ENCODE measurements around the gene SERINC5. TPM values are rescaled to one million over a fixed set of nuclear protein-coding genes. Genes with fewer than 3 reads are reported as not detected.
"Not testable (repeated sequence)": the region's sequence is repeated elsewhere in the genome, so short reads cannot be mapped to it uniquely, and the experiment has no call there.

SERINC5 gene
- total RNA-seq: 10 to 100 TPM; 85.7 to 88.8 TPM

DNA sequence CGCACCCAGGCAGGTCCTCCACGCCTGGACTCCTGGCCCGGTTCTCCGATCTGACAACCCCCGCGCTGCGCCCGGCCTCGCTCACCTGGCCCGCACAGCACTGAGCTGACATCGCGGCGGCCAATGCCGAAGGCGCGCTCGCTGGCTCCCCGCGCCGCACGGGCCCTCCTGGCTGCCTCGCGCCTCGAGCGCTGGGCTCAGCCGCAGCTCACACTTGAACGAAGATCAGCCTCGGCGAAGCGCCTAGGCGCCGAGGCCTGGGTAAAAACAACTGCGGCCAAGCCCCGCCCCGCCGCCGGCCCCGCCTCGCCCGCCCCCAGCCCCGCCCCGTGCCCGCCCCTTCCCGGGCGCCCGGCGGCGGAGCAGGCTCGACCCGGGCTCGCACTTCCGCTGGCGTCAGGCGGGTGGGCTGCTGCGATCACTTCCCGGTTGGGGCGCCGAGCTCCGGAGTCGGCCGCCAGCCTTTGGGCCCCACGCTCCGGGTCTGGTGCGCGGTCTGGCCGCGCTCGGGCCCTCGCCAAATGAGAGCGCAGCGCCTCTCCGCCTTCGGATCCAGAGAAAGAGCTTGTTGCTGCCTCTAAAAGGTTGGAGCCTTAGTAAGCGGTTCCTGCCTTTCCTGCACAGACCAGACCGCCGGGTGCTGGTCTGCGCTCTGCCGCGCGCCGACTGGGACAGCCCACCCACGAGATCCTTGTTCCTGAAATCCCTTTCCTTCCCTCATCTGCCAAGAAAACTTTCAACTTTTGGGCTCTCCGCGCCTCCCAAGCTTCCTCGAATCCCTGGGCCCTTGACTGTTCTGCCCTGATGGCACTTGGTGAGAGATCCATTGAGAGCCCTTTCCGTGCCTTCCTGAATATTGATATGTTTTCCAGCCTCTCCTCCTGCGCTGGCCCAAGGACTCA is at the start of gene SERINC5:
Gene SERINC5, minus strand, starts transcription at position 238 of the 902 bp plus-strand sequence. Its CDS starts 126 bp downstream, at position 112.
- peak within 1 kb of the TSS; percentile 97 for H3K4me3 Mint-ChIP-seq
- peaks cover 57% of the 10 kb centered on the region for H3K4me1 Mint-ChIP-seq
- H3K27me3 Mint-ChIP-seq: no peaks in the 10 kb centered on the region
- ChIA-PET POLR2A (interaction anchor here (0.6 to 1.4 kb wide), 4 partner anchors 13 to 132 kb away, joined by 3 to 6 read pairs (median 4); no protein-coding TSS in a partner anchor), CTCF (interaction anchor here (0.6 to 4.2 kb wide), 13 partner anchors 11 to 650 kb away, joined by 3 to 21 read pairs (median 3); no protein-coding TSS in a partner anchor)
- DNase-seq: peak; percentile 85
- H3K36me3 Mint-ChIP-seq (ENCODE audit: low read depth): peaks cover 54% of the 10 kb centered on the region
- H3K27ac Mint-ChIP-seq: peak within 1 kb of the TSS; percentile 95
- H3K9me3 Mint-ChIP-seq: peaks cover 2% of the 10 kb centered on the region

DNA sequence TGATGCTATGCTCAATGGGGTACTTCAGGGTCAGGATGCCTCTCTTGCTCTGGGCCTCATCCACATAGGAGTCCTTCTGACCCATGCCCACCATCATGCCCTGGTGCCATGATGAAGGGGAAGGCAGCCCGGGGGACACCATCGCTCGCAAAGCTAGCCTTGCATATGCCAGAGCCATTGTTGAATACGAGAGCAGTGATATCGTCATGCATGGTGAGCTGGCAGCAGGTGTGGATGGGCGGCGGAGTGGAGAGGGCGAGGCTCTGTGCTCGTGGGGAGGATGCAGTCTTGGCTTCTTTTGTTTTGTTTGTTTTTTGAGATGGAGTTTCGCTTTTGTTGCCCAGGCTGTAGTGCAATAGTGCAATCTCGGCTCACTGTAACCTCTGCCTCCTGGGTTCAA is 46.8 kb upstream of the SERINC5 start:
- POLR2A ChIA-PET: no interaction called here
- CTCF ChIA-PET: no interaction called here

DNA sequence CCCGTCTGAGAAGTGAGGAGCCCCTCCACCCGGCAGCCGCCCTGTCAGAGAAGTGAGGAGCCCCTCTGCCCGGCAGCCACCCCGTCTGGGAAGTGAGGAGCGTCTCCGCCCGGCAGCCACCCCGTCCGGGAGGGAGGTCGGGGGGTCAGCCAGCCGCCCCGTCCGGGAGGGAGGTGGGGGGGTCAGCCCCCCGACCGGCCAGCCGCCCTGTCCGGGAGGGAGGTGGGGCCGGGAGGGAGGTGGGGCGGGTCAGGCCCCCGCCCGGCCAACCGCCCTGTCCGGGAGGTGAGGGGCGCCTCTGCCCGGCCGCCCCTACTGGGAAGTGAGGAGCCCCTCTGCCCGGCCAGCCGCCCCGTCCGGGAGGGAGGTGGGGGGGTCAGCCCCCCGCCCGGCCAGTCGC is 45.5 kb upstream of the SERINC5 start:
- H3K27me3 Mint-ChIP-seq; DNase-seq; H3K4me1 Mint-ChIP-seq; H3K27ac Mint-ChIP-seq; H3K4me3 Mint-ChIP-seq; CTCF ChIA-PET; H3K9me3 Mint-ChIP-seq; H3K36me3 Mint-ChIP-seq (ENCODE audit: low read depth); POLR2A ChIA-PET: not testable (repeated sequence)

More for the DNA sequence above, 46.8 kb upstream of the SERINC5 start:
- H3K4me1 Mint-ChIP-seq: peaks cover 4% of the 10 kb centered on the region
- H3K9me3 Mint-ChIP-seq: no peaks in the 10 kb centered on the region
- H3K36me3 Mint-ChIP-seq (ENCODE audit: low read depth): no peaks in the 10 kb centered on the region
- no peaks in the 10 kb centered on the region for H3K27me3 Mint-ChIP-seq
- no peak for DNase-seq
- no peak overlapping the region for H3K27ac Mint-ChIP-seq
- H3K4me3 Mint-ChIP-seq: no peak overlapping the region

DNA sequence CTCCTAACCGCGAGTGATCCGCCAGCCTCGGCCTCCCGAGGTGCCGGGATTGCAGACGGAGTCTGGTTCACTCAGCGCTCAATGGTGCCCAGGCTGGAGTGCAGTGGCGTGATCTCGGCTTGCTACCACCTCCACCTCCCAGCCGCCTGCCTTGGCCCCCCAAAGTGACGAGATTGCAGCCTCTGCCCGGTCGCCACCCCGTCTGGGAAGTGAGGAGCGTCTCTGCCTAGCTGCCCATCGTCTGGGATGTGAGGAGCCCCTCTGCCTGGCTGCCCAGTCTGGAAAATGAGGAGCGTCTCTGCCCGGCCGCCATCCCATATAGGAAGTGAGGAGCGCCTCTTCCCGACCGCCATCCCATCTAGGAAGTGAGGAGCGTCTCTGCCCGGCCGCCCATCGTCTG is 44.9 kb upstream of the SERINC5 start:
- H3K4me3 Mint-ChIP-seq; H3K4me1 Mint-ChIP-seq; H3K27me3 Mint-ChIP-seq; POLR2A ChIA-PET; CTCF ChIA-PET; H3K36me3 Mint-ChIP-seq (ENCODE audit: low read depth); H3K27ac Mint-ChIP-seq; H3K9me3 Mint-ChIP-seq; DNase-seq: not testable (repeated sequence)

DNA sequence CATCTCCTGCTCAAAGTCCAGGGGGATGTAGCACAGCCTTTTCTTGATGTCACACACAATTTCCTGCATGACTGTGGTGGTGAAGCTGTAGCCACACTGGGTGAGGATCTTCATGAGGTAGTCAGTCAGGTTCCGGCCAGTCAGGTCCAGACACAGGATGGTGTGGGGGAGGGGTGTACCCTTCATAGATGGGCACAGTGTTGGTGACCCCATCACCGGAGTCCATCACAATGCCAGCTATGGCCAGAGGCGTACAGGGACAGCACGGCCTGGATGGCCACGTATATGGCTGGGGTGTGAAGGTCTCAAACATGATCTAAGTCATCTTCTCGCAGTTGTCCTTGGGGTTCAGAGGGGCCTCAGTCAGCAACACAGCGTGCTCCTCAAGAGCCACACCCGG is 44.3 kb upstream of the SERINC5 start:
- no peak for DNase-seq
- Mint-ChIP-seq H3K36me3 (ENCODE audit: low read depth) (no peaks in the 10 kb centered on the region), H3K4me3 (no peak overlapping the region), H3K4me1 (peaks cover 4% of the 10 kb centered on the region), H3K27me3 (peaks cover 3% of the 10 kb centered on the region), H3K27ac (no peak overlapping the region), H3K9me3 (no peaks in the 10 kb centered on the region)
- ChIA-PET CTCF (no interaction called here), POLR2A (no interaction called here)

DNA sequence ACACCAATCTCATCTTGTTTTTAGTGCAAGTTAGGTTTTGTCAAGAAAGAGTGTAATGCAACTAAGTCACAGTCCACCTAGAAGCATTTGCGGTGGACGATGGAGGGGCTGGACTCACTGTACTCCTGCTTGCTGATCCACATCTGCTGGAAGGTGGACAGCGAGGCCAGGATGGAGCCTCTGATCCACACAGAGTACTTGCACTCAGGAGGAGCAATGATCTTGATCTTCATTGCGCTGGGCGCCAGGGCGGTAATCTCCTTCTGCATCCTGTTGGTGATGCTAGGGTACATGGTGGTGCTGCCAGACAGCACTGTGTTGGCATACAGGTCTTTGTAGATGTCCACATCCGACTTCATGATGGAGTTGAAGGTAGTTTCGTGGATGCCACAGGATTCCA is 43.8 kb upstream of the SERINC5 start:
- H3K27me3 Mint-ChIP-seq: peaks cover 3% of the 10 kb centered on the region
- CTCF ChIA-PET: no interaction called here

DNA sequence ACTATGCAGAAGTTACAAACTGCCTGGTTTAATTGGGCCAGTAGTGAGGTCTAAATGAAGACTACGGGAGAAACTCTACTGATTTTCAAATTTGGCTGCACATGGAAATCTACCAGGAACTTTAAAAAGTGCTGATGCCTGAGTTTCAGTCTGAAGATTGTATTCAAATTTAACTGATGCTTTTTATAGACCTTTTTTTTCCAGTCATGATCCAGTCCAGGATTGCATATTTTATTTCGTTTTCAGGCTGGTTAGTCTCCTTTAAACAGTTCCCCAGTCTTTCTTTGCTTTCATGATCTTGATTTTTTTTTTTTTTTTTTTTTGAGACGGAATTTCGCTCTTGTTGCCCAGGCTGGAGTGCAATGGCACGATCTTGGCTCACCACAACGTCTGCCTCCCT is 40.3 kb upstream of the SERINC5 start:
- ChIA-PET CTCF (interaction anchor here (1.5 kb wide), 1 partner anchor 204 kb away, joined by 5 read pairs; no protein-coding TSS in a partner anchor), POLR2A (no interaction called here)
- Mint-ChIP-seq H3K36me3 (ENCODE audit: low read depth) (no peaks in the 10 kb centered on the region), H3K9me3 (no peaks in the 10 kb centered on the region), H3K27me3 (peaks cover 6% of the 10 kb centered on the region), H3K27ac (no peak overlapping the region), H3K4me1 (no peaks in the 10 kb centered on the region), H3K4me3 (no peak overlapping the region)
- DNase-seq: no peak

More for the DNA sequence above, 43.8 kb upstream of the SERINC5 start:
- H3K27ac Mint-ChIP-seq: no peak overlapping the region
- H3K9me3 Mint-ChIP-seq: no peaks in the 10 kb centered on the region
- DNase-seq: no peak
- no peaks in the 10 kb centered on the region for H3K36me3 Mint-ChIP-seq (ENCODE audit: low read depth)
- H3K4me3 Mint-ChIP-seq: no peak overlapping the region
- peaks cover 4% of the 10 kb centered on the region for H3K4me1 Mint-ChIP-seq
- POLR2A ChIA-PET: no interaction called here

DNA sequence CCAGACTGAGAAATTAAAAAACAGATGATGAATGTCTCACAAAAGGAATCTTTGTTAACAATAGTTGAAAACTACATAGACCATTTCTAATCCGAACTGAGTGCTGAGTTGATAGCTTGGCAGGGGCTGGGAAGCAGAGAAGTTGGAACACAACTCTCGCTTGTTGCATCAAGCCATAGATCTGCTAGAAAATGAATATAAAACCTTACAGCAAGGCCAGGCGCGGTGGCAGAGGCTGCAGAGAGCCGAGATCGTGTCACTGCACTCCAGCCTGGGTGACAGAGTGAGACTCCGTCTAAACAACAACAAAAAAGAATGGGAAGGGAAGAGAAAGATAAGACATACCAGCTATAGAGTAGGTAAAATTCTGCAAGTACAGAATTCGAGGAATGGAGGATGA is 35.9 kb upstream of the SERINC5 start:
- no peaks in the 10 kb centered on the region for H3K36me3 Mint-ChIP-seq (ENCODE audit: low read depth)
- no peak overlapping the region for H3K27ac Mint-ChIP-seq
- CTCF ChIA-PET: interaction anchor here (1.2 kb wide), 1 partner anchor 14 kb away, joined by 3 read pairs; no protein-coding TSS in a partner anchor
- no peak for DNase-seq
- peaks cover 3% of the 10 kb centered on the region for H3K27me3 Mint-ChIP-seq
- H3K4me3 Mint-ChIP-seq: no peak overlapping the region
- POLR2A ChIA-PET: no interaction called here
- H3K9me3 Mint-ChIP-seq: no peaks in the 10 kb centered on the region
- H3K4me1 Mint-ChIP-seq: no peaks in the 10 kb centered on the region

DNA sequence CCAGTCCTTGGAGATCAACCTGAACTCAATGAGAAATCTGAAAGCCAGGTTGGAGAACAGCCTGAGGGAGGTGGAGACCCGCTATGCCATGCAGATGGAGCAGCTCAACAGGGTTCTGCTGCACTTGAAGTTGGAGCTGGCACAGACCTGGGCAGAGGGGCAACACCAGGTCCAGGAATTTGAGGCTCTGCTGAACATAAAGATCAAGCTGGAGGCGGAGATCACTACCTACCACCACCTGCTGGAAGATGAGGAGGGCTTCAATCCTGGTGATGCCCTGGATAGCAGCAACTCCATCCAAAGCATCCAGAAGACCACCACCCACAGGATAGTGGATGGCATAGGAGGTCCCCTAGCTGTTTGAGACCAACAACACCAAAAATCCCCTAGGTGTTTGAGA is 33.5 kb upstream of the SERINC5 start:
- Mint-ChIP-seq H3K27ac (no peak overlapping the region), H3K9me3 (no peaks in the 10 kb centered on the region), H3K36me3 (ENCODE audit: low read depth) (peaks cover 2% of the 10 kb centered on the region), H3K4me1 (peaks cover 9% of the 10 kb centered on the region), H3K27me3 (peaks cover 3% of the 10 kb centered on the region), H3K4me3 (no peak overlapping the region)
- no peak for DNase-seq
- ChIA-PET CTCF (interaction anchor here (0.9 to 1.4 kb wide), 3 partner anchors 17 to 172 kb away, joined by 3 read pairs; no protein-coding TSS in a partner anchor), POLR2A (no interaction called here)

DNA sequence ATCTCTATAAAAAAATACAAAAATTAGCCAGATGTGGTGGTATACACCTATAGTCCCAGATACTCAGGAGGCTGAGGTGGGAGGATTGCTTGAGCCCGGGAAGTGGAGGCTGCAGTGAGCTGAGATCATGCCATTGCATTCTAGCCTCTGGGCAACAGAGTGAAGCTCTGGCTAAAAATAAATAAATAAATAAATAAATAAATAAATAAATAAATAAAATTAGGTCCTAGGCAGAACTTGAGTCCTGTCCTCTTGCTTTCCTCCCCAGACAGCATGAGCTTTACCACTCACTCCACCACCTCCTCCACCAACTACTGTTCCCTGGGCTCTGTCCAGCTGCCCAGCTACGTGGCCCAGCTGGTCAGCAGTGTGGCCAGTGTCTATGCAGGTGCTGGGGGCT is 32.3 kb upstream of the SERINC5 start:
- no peak overlapping the region for H3K27ac Mint-ChIP-seq
- CTCF ChIA-PET: interaction anchor here (1.1 to 2.0 kb wide), 5 partner anchors 18 to 205 kb away, joined by 3 to 5 read pairs (median 3); no protein-coding TSS in a partner anchor
- no peaks in the 10 kb centered on the region for H3K9me3 Mint-ChIP-seq

DNA sequence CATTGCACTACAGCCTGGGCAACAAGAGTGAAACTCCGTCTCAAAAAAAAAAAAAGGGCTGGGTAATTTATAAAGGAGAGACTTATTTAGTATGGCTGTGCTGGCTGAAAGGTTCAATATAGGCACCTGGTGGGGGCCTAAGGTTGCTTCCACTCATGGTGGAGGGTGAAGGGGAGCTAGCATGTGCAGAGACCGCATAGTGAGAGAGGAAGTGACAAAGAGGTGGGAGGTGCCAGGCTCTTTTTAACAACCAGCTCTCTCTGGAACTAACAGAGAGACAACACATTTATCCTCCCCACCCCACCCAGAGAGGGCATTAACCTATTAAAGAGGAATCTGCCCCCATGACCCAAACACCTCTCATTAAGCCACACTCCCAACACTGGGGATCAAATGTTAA is 28.9 kb upstream of the SERINC5 start:
- Mint-ChIP-seq H3K36me3 (ENCODE audit: low read depth) (peaks cover 5% of the 10 kb centered on the region), H3K4me1 (peaks cover 16% of the 10 kb centered on the region), H3K27ac (peak overlapping the region; percentile 69), H3K9me3 (no peaks in the 10 kb centered on the region), H3K4me3 (no peak overlapping the region), H3K27me3 (no peaks in the 10 kb centered on the region)
- ChIA-PET POLR2A (no interaction called here), CTCF (interaction anchor here (0.7 to 1.0 kb wide), 3 partner anchors 10 to 145 kb away, joined by 3 to 4 read pairs (median 3); no protein-coding TSS in a partner anchor)
- DNase-seq: peak; percentile 33

More for the DNA sequence above, 32.3 kb upstream of the SERINC5 start:
- no peak for DNase-seq
- Mint-ChIP-seq H3K27me3 (peaks cover 3% of the 10 kb centered on the region), H3K36me3 (ENCODE audit: low read depth) (peaks cover 4% of the 10 kb centered on the region), H3K4me3 (no peak overlapping the region), H3K4me1 (peaks cover 13% of the 10 kb centered on the region)
- POLR2A ChIA-PET: no interaction called here

DNA sequence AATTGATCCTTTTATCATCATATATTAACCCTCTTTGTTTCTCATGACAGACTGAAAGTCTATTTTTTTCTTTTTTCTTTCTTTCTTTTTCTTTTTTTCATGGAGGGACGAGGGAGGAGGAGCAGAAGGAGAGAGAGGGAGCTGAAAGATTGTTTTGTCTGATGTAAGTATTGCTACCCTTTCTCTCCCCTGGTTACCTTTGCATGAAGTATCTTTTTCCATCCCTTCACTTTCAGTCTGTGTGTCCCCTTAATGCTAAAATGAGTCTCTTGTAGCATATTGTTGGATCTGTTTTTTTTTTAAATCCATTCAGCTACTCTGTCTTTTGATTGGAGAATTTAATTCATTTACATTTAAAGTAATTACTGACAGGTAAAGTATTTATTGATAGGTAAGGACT is 27.5 kb upstream of the SERINC5 start:
- no peak for DNase-seq
- Mint-ChIP-seq H3K9me3 (no peaks in the 10 kb centered on the region), H3K4me3 (no peak overlapping the region), H3K27me3 (no peaks in the 10 kb centered on the region), H3K36me3 (ENCODE audit: low read depth) (peaks cover 5% of the 10 kb centered on the region), H3K4me1 (peaks cover 16% of the 10 kb centered on the region), H3K27ac (no peak overlapping the region)
- ChIA-PET POLR2A (no interaction called here), CTCF (no interaction called here)

DNA sequence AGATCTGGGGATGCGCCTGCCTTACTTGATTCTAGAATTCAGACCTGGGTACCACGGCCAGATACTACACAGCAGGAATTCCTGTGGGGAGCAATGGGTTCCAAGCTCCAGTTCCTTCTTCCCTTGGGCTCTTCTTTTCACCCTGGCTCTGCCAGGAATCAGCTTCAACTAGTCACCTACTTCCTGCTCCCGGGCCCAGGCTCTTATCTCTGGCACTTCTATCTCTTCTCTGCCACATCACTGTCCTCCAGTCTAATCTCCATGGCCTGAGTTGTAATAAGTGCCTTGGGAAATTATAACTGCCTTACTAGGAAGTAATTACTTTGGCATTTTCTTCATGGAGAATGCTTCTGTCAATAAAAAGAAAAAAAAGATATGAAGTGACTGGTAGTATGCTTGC is 26.2 kb upstream of the SERINC5 start:
- H3K27ac Mint-ChIP-seq: no peak overlapping the region
- no peaks in the 10 kb centered on the region for H3K9me3 Mint-ChIP-seq
- H3K4me1 Mint-ChIP-seq: peaks cover 16% of the 10 kb centered on the region
- no peaks in the 10 kb centered on the region for H3K27me3 Mint-ChIP-seq
- ChIA-PET POLR2A (interaction anchor here (0.6 kb wide), 1 partner anchor 9 kb away, joined by 5 read pairs; no protein-coding TSS in a partner anchor), CTCF (interaction anchor here (1.2 kb wide), 1 partner anchor 190 kb away, joined by 4 read pairs; no protein-coding TSS in a partner anchor)
- H3K4me3 Mint-ChIP-seq: no peak overlapping the region
- peaks cover 5% of the 10 kb centered on the region for H3K36me3 Mint-ChIP-seq (ENCODE audit: low read depth)
- DNase-seq: no peak
